Measurements from ENCODE around the gene MAMDC4.

Gene MAMDC4

DNA sequence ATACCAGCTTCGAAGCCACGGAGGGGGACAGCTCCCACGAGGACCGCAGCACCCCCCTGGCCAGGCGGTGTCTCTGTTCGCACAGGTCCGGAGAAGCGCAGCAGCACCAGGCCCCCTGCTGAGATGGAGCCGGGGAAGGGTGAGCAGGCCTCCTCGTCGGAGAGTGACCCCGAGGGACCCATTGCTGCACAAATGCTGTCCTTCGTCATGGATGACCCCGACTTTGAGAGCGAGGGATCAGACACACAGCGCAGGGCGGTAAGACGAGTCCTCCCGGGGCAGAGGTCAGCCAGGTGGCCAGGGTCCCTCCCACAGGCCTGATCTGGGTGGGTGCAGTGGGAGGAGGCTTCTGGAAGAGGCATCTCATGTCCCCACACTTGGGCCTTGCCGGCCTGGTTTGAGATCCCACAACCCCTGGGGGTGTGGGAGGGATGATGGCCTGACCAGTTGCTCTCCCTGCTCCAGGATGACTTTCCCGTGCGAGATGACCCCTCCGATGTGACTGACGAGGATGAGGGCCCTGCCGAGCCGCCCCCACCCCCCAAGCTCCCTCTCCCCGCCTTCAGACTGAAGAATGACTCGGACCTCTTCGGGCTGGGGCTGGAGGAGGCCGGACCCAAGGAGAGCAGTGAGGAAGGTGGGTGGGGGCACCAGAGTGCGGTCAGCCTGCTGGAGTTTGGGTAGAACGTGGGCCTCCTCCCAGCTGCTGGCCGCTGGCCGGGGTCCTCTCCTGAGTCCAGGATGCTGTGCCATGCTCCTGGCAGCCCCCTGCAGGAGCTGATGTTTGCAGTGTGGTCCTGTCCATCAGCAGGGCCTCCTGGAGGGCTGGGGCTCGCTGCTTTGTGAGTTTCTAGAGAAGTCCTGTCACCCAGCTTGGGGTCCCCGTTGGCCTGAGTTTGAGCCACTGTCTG lies 12.7 kb upstream of the MAMDC4 start (continued):
- TF ChIP-seq HOXD13 (CRISPR knock-in tag; IDR thresholded peaks at IDR 0.05; ENCODE audit: borderline replicate concordance) (no peak), ZNF341 (tag by site-specific recombination; IDR thresholded peaks at IDR 0.05; ENCODE audit: low read depth) (peak; percentile 80), ZNF768 (tag by site-specific recombination; IDR thresholded peaks at IDR 0.05) (no peak), TCF7L2 (IDR thresholded peaks at IDR 0.05; ENCODE audit: borderline replicate concordance, low read depth, low read length) (no peak), ZNF837 (tag by site-specific recombination; IDR thresholded peaks at IDR 0.05) (no peak), ZFP41 (tag by site-specific recombination; IDR thresholded peaks at IDR 0.05; ENCODE audit: borderline replicate concordance) (no peak), HOXC10 (CRISPR knock-in tag; IDR thresholded peaks at IDR 0.05) (no peak), ZNF132 (tag by site-specific recombination; IDR thresholded peaks at IDR 0.05; ENCODE audit: borderline replicate concordance) (no peak), SP3 (tag by site-specific recombination; IDR thresholded peaks at IDR 0.05) (no peak)
- TF ChIP-seq, protein P1, sequence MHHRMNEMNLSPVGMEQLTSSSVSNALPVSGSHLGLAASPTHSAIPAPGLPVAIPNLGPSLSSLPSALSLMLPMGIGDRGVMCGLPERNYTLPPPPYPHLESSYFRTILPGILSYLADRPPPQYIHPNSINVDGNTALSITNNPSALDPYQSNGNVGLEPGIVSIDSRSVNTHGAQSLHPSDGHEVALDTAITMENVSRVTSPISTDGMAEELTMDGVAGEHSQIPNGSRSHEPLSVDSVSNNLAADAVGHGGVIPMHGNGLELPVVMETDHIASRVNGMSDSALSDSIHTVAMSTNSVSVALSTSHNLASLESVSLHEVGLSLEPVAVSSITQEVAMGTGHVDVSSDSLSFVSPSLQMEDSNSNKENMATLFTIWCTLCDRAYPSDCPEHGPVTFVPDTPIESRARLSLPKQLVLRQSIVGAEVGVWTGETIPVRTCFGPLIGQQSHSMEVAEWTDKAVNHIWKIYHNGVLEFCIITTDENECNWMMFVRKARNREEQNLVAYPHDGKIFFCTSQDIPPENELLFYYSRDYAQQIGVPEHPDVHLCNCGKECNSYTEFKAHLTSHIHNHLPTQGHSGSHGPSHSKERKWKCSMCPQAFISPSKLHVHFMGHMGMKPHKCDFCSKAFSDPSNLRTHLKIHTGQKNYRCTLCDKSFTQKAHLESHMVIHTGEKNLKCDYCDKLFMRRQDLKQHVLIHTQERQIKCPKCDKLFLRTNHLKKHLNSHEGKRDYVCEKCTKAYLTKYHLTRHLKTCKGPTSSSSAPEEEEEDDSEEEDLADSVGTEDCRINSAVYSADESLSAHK (tag by site-specific recombination; IDR thresholded peaks at IDR 0.05), result peak; percentile 85

DNA sequence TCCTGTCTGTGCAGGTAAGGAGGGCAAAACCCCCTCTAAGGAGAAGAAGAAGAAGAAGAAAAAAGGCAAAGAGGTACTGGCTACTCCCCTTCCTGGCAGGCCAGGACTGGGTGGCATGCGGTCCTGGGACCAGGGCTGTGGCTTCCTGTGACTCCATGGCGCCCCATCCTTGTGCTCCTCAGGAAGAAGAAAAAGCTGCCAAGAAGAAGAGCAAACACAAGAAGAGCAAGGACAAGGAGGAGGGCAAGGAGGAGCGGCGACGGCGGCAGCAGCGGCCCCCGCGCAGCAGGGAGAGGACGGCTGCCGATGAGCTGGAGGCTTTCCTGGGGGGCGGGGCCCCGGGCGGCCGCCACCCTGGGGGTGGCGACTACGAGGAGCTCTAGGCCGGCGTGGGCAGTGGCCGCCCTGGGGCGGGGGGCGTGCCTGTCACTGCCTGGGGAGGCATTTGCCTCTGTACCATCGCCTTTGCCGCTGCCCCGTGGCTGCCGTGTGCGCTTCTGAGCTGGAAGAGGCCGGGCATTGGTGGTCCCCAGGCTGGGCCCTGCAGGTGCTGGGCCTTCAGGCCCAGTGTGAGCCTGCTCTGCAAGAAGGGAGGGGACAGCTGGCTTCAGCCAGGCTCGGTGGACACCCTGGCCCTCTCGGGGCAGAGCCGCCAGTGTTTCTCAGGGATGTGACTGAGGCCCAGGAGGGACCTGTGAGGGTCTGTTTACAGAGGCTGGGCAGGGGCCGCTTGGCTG lies 11.8 kb upstream of the MAMDC4 start:
- CTCF ChIA-PET, result interaction anchor here (0.6 to 3.3 kb wide), 7 partner anchors 9 to 421 kb away, joined by 3 to 13 read pairs (median 3); no protein-coding TSS in a partner anchor
- Histone ChIP-seq H3K9me3 (ENCODE audit: control insufficient read depth, insufficient read depth, low read depth, low read length) (no peaks in the 10 kb centered on the region), H3K27ac (ENCODE audit: extremely low read depth, low read depth, low read length) (peak overlapping the region; percentile 22; the same call in 1 of the 2 replicates), H3K4me3 (ENCODE audit: low read depth, low read length) (no peak overlapping the region), H3K4me1 (ENCODE audit: control insufficient read depth, insufficient read depth, low read length) (0 out of 2 replicates have a peak, but pooled peaks cover 5% of the 10 kb centered on the region), H3K36me3 (ENCODE audit: control insufficient read depth in 2 of 2, insufficient read depth in 1 of 2, low read length in 2 of 2) (peaks cover 0 to 40% of the 10 kb centered on the region in 2 experiments; a peak in 2 of 3 replicates)
- POLR2A ChIA-PET, result interaction anchor here (0.5 to 1.2 kb wide), 6 partner anchors 21 to 379 kb away, joined by 3 to 11 read pairs (median 4); no protein-coding TSS in a partner anchor
- peak; percentile 48; the same call in 1 of the 2 replicates for TF ChIP-seq KLF8 (tag by site-specific recombination; IDR thresholded peaks at IDR 0.05)
- TF ChIP-seq ZXDB (tag by site-specific recombination; IDR thresholded peaks at IDR 0.05), result no peak
- no peak for TF ChIP-seq ZNF530 (tag by site-specific recombination; IDR thresholded peaks at IDR 0.05; ENCODE audit: low read depth)
- peak; percentile 77 for TF ChIP-seq KLF1 (tag by site-specific recombination; IDR thresholded peaks at IDR 0.05)
- TF ChIP-seq GLIS1 (tag by site-specific recombination; IDR thresholded peaks at IDR 0.05), result peak; percentile 20; the same call in 1 of the 2 replicates
- peak; percentile 18; the same call in 1 of the 2 replicates for TF ChIP-seq ZNF2 (tag by site-specific recombination; IDR thresholded peaks at IDR 0.05)
- TF ChIP-seq SP2 (tag by site-specific recombination; IDR thresholded peaks at IDR 0.05), result peak; percentile 40
- TF ChIP-seq EGR2 (tag by site-specific recombination; IDR thresholded peaks at IDR 0.05; ENCODE audit: low read depth), result peak; percentile 64
- no peak for TF ChIP-seq ZNF175 (tag by site-specific recombination; IDR thresholded peaks at IDR 0.05)
- no peak for TF ChIP-seq ZNF48 (tag by site-specific recombination; IDR thresholded peaks at IDR 0.05)
- TF ChIP-seq ZNF223 (tag by site-specific recombination; IDR thresholded peaks at IDR 0.05), result no peak
- TF ChIP-seq ZNF394 (tag by site-specific recombination; IDR thresholded peaks at IDR 0.05; ENCODE audit: borderline replicate concordance), result no peak
- TF ChIP-seq ZNF621 (tag by site-specific recombination; IDR thresholded peaks at IDR 0.05), result no peak
- TF ChIP-seq KLF10 (tag by site-specific recombination; IDR thresholded peaks at IDR 0.05), result peak; percentile 61
- TF ChIP-seq WT1 (tag by site-specific recombination; IDR thresholded peaks at IDR 0.05), result no peak
- TF ChIP-seq ZFP41 (tag by site-specific recombination; IDR thresholded peaks at IDR 0.05; ENCODE audit: borderline replicate concordance), result no peak
- TF ChIP-seq, protein P2, sequence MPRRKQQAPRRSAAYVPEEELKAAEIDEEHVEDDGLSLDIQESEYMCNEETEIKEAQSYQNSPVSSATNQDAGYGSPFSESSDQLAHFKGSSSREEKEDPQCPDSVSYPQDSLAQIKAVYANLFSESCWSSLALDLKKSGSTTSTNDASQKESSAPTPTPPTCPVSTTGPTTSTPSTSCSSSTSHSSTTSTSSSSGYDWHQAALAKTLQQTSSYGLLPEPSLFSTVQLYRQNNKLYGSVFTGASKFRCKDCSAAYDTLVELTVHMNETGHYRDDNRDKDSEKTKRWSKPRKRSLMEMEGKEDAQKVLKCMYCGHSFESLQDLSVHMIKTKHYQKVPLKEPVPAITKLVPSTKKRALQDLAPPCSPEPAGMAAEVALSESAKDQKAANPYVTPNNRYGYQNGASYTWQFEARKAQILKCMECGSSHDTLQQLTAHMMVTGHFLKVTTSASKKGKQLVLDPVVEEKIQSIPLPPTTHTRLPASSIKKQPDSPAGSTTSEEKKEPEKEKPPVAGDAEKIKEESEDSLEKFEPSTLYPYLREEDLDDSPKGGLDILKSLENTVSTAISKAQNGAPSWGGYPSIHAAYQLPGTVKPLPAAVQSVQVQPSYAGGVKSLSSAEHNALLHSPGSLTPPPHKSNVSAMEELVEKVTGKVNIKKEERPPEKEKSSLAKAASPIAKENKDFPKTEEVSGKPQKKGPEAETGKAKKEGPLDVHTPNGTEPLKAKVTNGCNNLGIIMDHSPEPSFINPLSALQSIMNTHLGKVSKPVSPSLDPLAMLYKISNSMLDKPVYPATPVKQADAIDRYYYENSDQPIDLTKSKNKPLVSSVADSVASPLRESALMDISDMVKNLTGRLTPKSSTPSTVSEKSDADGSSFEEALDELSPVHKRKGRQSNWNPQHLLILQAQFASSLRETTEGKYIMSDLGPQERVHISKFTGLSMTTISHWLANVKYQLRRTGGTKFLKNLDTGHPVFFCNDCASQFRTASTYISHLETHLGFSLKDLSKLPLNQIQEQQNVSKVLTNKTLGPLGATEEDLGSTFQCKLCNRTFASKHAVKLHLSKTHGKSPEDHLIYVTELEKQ (tag by site-specific recombination; IDR thresholded peaks at IDR 0.05; ENCODE audit: borderline replicate concordance), result no peak
- TF ChIP-seq ZNF292 (tag by site-specific recombination; IDR thresholded peaks at IDR 0.05; ENCODE audit: borderline replicate concordance, low read depth), result no peak
- no peak for TF ChIP-seq ZNF626 (tag by site-specific recombination; IDR thresholded peaks at IDR 0.05)
- peak; percentile 9; the same call in 1 of the 2 replicates for TF ChIP-seq OSR2 (tag by site-specific recombination; IDR thresholded peaks at IDR 0.05)
